Right kidney (tissue), 1 donor: ENCODE results near the gene PICALM.

Source experiments
- DNase-seq: peaks from one replicate; pipeline ENCODE4 v3.0.0-alpha.2; 2016

PICALM gene

GRCh38 chr11:86087256-86087655, 18.4 kb upstream of the PICALM start:
- no peak for DNase-seq

- no peak for DNase-seq
These were observed 12.6 kb upstream of the PICALM start for GRCh38 chr11:86081455-86081854.

GRCh38 chr11:86079421-86079820, 10.5 kb upstream of the PICALM start:
- no peak for DNase-seq

GRCh38 chr11:86073948-86074347, 5.1 kb upstream of the PICALM start:
- DNase-seq: no peak

DNA sequence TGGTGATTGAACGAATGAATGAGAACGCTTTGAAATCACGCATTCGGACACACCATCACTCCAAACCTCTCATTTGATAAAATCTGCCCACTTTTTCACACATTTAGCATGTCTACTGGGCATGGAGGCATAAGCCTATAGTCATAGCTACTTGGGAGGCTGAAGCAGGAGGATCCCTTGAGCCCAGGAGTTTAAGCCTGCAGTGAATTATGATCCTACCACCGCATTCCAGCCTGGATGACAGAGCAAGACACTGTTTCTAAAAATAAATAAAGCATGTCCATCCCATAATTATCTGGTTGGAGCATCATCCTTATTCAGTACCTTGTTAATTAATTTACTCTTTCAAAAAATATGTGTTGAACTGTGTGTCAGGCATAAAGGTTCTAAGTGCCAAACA, 3.3 kb upstream of the PICALM start:
- no peak for DNase-seq

GRCh38 chr11:86070142-86071056, 1.5 kb upstream of the PICALM start:
- DNase-seq: no peak

- DNase-seq: peak; percentile 77
These were observed 671 bp upstream of the PICALM start for GRCh38 chr11:86069408-86070101.

- peak; percentile 86 for DNase-seq
These were observed 579 bp downstream of the PICALM start for GRCh38 chr11:86068138-86068871.

DNA sequence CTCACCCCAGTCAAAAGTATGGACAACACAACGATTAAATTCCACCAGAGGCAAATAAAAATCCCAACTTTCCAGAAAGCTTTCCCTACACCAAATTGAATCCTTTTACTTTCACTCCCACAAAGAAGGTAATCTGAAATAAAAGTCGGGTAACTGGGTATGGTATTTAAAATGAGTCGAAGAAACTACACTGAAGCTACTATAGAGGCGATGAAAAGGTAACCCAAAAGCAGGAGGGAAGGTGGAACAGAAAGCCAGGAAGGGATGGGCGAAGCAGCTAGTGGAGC, 1.1 kb downstream of the PICALM start:
- no peak for DNase-seq

DNA sequence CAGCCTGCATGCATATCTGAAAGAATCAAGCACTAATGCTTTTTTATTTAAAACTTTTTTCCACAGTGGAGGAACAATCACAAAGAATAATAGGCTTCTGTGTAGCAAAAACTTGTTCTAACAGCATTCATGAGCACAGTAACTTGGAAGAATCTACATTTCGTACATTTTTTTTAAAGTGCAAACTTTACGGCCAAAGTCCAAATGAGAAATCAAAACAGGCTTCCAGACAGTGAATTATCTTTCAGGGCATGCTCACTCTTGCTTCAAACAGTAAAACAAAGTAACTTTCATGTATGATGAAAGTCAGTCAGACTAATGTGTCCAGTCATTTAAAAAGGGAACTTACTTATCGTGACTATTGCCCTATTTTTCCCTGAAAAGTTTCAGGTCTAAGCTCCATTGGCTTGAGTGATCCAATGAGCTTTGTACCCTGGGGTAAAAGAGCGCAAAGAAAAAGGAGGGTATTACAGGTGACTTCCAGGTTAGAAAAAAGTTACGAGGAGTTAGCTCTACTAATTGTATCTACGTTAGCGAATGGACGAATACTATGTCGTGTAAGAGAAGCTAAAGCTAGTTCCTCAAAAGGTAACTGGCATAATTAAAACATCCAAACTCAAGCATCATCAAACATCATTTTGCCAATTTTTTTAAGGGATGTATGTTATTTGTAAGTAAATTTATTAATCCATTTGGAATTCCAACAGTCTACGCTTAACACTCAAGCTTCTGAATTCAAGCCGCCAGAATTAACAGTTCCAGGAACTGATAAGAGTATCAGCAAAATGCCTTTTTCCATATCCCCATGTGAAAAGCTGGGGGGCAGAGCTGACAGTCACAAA, 1.7 kb downstream of the PICALM start:
- DNase-seq: peak; percentile 39

- DNase-seq: peak; percentile 23
These were observed 2.3 kb downstream of the PICALM start for GRCh38 chr11:86066657-86067008.

GRCh38 chr11:86066033-86066432, 2.9 kb downstream of the PICALM start:
- no peak for DNase-seq

GRCh38 chr11:86064220-86064803, 4.6 kb downstream of the PICALM start:
- no peak for DNase-seq

GRCh38 chr11:86063536-86063935, 5.3 kb downstream of the PICALM start:
- DNase-seq: no peak

GRCh38 chr11:86062719-86063118, 6.2 kb downstream of the PICALM start:
- no peak for DNase-seq

- DNase-seq: no peak
These were observed 7.2 kb downstream of the PICALM start for GRCh38 chr11:86061483-86062205.

DNA sequence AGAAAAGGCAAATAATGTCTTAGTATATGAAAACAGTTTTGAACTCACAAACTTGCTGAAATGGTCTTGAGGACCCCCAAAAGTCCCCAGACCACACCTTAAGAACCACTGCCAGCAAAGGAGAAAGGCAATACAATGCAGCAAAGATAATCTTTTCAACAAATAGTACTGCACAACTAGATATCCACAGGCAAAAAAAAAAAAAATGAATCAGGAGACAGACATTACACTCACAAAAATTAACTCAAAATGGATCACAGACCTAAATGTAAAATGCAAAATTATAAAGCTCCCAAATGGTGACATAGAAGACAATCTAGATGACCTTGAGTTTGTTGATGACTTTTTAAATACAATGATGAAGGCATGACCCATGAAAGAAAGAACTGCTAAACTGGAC, 8.3 kb downstream of the PICALM start:
- DNase-seq: no peak

GRCh38 chr11:86058360-86058759, 10.5 kb downstream of the PICALM start:
- no peak for DNase-seq

GRCh38 chr11:86056351-86056854, 12.5 kb downstream of the PICALM start:
- DNase-seq: no peak

- DNase-seq: no peak
These were observed 15.9 kb downstream of the PICALM start for GRCh38 chr11:86052693-86053641.
